ENCODE results near the gene MND1.
"Not testable (repeated sequence)": the region's sequence is repeated elsewhere in the genome, so short reads cannot be mapped to it uniquely, and the experiment has no call there.

The MND1 gene

DNA sequence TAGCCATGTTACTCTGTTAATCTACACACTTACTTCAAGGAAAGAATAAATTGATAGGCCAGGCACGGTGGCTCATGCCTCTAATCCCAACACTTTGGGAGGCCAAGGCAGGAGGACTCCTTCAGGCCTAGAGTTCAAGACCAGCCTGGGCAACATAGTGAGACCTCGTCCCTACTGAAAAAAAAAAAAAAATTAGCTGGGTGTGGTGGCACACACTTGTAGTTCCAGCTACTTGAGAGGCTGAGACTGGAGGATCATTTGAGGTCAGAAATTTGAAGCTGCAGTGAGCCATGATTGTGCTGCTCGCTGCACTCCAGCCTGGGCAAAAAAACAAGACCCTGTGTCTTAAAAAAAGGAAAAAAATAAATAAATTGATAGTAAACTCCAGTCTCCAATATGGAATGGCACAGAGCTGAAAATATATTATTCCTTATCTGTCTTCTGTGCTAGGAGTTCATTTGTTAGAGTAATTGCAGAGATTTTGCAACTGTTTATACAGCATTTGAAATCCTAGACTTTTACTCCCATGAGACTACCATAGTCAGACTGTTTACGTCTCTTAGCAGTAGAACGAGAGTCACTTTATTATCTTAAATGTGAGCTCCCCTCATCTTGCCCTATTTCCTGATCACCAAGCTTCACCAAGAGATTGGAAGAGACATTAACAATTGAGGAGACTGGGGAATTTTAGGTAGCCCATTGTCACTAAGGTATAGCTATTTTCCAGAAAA is 102.9 kb downstream of the MND1 start:
- no peak for DNase-seq

DNA sequence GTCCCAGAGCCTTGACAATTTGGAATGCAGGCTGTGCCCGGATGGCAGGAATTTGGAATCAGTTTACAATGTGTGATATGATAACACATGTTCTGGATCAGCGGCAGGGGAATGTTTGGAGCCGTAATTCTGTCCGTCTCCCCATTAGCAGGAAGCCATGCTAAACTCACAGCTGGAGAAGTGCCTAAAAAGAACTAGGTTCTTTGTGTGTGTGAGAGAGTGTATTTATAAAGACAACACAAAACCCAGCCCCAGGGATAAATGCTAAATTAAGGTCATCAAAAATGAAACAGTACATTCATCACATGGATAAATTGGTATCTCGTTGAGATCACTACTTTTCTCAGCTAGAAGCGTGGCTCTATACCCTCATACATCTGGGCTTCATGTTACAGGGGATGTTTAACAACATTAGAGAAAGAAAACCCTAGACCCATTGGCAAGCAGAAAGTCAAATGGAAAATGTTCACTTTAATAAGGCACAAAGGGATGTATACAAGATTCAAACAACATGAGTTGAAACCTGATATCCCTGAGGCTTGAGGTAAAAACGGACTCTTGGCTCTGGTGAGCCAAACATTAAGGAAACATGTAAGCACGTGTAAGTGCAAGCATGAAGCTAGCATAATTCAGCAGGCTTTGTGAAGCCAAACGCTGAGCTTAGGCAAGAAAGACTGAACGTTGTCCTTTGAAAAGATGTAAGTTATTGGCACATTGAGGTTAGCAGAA is 103.7 kb downstream of the MND1 start:
- DNase-seq, result no peak

DNA sequence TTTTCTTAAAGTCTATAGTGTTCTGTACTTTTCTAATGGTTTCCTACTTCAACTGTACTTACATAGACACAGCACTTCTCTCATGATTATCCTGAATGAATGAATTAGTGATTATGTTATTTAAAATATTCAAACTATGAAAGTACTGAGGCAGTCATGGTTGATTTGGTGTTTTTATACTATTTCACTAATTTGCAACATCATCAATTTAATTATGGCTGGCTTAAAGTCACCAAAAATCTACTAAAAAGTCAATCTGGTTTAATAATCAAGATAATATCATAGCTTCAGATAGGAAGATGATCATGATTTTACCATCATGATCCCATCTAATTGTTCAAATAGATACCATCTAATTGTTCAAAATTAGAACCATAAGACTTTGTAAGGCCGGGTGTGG is 104.8 kb downstream of the MND1 start:
- DNase-seq, result no peak

DNA sequence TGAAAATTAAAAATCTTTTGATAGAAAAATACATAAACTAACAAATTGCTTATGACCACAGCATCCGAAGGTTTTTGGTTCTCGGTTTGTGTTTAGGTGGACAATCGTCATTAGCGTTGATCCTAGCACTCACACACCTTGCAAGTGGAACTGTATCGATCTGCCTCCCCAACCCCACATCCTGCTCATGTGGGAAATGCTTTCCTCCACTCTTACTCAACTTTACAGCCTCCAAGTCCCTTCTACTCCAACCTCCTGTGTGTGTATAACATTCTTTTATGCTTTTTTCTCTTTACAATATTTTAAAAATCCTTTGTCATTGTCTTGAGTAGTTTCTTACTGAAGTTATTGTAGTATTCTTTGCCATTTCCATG is 106.0 kb downstream of the MND1 start:
- no peak for DNase-seq

DNA sequence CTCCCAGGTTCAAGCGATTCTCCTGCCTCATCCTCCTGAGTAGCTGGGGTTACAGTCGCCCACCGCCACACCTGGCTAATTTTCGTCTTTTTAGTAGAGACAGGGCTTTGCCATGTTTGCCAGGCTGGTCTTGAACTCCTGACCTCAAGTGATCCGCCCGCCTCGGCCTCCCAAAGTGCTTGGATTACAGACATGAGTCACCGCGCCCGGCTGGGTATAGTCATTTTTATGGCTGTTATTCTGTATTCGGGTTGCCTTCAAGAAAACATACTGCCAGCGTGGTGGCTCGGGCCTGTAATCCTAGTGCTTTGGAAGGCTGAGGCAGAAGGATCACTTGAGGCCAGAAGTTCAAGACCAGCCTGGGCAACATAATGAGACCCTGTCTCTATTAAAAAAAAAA is 106.7 kb downstream of the MND1 start:
- DNase-seq, result not testable (repeated sequence)

DNA sequence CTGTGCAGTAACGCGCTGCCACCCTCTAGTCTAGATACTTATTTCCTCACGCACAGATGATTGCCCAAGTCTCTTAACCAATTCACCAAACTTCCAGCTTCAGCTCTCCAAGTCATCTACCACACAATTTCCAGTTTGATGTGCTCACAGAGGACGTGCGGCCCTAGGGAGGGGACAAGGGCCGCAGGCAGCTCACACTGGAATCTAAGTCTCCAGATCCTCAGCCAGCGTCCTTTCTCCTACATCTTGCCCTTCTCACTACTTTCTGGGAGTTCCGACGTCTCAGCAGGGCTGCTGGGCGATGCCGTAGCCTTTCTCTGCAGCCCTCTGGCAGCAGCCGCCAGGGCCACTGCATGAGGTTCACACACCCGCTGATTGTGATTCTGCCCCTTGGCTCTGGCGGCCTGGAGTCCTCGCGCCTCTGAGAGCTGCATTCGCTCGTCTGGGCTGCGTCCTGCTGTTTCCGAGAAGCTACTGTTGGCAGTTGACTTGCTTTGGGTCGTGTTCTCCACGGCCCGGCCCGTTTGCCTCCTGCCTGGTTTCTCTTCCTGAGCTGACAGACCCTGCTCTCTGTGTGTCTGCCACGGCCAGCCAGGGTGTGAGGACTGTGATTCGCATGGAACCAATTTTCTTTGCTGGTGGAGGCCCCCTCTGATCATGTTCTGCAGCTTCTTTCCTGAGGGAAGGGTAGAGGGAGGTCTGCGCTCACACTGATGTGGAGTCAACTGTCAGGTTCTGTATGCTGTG is 107.6 kb downstream of the MND1 start:
- no peak for DNase-seq

DNA sequence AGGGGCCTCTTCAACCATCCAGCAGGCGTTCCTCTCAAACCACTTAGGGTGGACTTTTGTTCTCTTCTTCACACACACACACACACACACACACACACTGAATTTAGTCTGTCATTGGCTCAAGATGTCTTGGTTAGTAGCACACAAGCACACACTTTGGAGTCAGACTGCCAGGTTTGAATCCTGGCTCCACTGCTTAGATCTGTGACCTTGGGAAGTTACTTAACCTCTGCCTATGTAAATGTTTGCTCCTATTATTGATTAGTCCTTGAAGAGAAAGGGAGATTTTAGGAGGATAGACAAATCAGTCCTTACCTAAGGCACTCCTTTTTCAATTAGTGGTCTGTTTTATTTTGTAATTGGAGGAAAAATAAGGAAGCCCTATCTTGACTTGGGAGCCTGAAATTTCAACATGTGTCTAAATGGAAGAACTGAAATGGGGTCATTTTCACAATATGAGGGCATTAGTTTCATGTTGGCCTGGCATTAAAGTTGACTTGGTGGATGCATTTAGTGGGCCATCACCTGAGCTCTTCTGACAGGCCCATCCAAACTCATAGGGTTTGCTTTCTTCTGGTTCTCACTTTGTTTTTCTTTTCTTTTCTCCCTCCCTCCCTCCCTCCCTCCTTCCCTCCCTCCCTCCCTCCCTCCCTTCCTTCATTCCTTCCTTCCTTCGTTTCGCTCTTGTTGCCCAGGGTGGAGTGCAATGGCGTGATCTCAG is 108.3 kb downstream of the MND1 start:
- DNase-seq, result no peak

DNA sequence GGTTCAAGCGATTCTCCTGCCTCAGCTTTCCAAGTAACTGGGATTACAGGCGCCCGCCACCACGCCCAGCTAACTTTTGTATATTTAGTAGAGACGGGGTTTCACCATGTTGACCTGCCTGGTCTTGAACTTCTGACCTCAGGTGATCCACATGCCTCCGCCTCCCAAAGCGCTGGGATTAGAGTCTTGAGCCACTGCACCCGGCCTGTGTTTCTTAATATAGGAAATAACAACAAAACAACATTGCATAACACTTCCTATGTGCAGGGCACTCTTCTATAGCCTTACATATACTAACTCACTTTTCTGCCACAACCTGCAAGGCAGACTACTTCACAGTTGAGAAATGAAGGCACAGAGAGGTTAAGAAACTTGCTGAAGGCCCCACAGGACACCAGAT is 108.9 kb downstream of the MND1 start:
- DNase-seq, result no peak

DNA sequence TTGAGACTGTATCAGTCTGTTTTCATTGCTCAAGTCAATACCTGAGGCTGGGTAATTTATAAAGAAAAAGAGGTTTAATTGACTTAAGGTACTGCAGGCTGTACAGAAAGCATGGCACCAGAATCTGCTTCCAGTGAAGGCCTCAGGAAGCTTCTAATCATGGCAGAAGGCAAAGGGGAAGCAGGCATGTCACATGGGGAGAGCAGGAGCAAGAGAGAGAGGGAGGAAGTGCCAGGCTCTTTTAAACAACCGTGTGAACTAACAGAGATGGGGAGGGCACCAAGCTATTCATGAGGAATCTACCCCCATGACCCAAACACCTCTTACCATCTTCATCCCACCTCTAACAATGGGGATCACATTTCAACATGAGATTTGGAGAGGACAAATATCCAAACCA is 114.5 kb downstream of the MND1 start:
- no peak for DNase-seq

DNA sequence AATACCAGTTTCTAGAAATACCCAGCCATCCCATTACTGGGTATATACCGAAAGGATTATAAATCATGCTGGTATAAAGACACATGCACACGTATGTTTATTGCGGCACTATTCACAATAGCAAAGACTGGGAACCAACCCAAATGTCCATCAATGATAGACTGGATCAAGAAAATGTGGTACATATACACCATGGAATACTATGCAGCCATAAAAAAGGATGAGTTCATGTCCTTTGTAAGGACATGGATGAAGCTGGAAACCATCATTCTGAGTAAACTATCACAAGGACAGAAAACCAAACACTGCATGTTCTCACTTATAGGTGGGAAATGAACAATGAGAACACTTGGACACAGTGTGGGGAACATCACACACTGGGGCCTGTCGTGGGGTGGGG is 117.1 kb downstream of the MND1 start:
- not testable (repeated sequence) for DNase-seq

DNA sequence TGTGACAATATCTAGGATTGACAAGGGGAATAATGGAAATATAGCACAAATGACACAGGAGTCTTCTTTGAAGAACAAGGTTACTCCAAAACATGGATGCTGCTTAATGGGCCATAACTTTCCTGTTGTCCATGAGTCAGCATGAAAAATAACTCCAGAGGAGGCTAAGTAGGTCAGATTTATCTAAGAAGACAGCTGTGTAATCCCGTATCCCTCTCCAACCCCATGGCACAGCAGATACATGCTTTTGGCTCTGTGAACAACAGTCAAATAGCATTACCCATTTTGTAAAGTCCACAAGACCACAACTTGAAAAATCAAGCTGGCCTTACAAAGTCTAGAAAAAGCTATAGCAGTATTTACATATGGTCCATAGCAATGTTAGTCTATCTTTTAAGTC is 119.6 kb downstream of the MND1 start:
- no peak for DNase-seq
